Measurements from ENCODE around the gene TDRD3. TPM values are rescaled to one million over a fixed set of nuclear protein-coding genes. Genes with fewer than 3 reads are reported as not detected.

TDRD3 gene
- total RNA-seq, 4 donors from 2014 or later = 27.2 to 130 (median 32.8) TPM

DNA sequence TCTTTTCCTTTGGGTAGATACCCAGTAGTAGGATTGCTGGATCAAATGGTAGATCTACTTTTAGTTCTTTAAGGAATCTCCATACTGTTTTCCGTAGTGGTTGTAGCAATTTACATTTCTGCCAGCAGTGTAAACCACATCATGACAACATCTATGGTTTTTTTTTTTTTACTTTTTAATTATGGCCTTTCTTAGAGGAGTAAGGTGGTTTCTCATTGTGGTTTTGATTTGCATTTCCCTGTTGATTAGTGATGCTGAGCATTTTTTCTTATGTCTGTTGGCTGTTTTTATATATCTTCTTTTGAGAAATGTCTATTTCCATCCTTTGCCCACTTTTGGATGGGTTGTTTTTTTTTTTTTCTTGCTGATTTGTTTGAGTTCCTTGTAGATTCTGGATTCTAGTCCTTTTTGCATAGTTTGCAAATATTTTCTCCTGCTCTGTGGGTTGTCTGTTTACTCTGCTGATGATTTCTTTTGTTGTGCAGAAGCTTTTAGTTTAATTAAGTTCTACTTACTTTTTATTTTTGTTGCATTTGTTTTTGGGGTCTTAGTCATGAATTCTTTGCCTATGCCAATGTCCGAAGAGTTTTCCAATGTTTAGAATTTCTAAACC is 38.8 kb downstream of the TDRD3 start:
- TF ChIP-seq, protein P1, sequence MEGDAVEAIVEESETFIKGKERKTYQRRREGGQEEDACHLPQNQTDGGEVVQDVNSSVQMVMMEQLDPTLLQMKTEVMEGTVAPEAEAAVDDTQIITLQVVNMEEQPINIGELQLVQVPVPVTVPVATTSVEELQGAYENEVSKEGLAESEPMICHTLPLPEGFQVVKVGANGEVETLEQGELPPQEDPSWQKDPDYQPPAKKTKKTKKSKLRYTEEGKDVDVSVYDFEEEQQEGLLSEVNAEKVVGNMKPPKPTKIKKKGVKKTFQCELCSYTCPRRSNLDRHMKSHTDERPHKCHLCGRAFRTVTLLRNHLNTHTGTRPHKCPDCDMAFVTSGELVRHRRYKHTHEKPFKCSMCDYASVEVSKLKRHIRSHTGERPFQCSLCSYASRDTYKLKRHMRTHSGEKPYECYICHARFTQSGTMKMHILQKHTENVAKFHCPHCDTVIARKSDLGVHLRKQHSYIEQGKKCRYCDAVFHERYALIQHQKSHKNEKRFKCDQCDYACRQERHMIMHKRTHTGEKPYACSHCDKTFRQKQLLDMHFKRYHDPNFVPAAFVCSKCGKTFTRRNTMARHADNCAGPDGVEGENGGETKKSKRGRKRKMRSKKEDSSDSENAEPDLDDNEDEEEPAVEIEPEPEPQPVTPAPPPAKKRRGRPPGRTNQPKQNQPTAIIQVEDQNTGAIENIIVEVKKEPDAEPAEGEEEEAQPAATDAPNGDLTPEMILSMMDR (IDR thresholded peaks at IDR 0.05; ENCODE audit: low read depth) = no peak

DNA sequence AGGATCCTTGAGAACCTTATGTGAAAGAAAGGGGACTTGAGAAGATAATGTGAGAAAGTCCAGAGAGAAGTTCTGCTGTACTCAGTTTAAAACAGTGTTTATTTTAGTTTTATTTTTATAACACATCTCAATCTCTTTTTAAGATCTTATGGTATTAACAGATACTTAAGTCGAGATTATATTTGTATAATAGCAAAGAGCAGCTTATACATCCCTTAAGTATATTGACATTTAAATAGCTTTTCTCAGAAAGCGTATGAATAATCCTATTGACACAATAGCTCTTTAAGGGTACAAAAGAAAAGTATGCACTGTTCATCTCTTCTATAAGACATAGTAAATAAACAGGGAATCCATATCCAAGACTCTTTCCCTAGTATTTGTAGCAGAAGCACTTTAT is 42.2 kb downstream of the TDRD3 start:
- TF ChIP-seq, protein P1 (IDR thresholded peaks at IDR 0.05; ENCODE audit: low read depth) = no peak

DNA sequence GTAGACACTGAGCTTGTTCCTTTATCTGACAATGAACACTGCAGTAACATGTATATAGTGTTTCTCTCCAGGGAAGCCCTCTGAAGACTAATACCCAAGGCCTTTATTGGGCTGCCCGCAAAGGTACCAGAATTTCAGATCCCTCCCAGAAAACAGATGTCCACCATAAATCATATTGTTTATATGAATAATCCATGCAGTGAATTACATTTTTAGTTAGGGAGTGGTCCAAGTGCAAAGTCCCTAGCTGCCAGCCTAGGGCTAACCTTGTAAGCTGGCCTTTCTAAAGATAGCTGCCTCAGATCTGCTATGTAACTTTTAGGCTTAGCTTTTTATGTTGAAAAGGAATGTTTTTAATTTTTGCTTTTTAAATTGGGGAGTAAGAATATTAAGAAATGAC is 44.7 kb downstream of the TDRD3 start:
- TF ChIP-seq, protein P1 (IDR thresholded peaks at IDR 0.05; ENCODE audit: low read depth) = no peak

DNA sequence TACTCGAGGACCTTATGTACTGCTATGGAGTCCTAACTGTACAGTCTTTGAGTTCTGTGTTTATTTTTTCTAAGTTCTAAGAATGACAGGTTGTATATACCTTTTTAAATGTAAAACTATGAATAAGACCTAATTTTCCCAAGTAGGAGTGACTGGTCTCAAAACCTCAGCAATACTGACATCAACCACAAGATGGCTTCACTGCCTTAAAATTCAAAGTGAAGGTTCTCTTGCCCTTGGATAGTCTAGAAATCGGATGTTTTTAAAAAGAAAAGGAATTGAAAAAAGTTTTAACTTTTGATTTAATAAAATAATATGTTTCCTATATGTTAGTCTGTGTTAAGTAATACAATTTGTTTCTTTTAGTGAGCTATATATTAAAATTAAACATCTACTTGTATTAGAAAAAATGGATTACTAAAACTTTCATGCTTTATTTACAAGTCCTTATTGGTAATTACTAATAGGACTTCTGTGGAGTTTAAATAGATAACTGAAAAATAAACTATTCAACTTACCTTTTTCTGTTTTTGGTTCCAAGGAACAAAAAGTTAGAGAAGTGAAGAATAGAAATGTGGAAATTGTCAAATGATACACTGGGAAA is 52.0 kb downstream of the TDRD3 start:
- TF ChIP-seq, protein P1 (IDR thresholded peaks at IDR 0.05; ENCODE audit: low read depth) = no peak

DNA sequence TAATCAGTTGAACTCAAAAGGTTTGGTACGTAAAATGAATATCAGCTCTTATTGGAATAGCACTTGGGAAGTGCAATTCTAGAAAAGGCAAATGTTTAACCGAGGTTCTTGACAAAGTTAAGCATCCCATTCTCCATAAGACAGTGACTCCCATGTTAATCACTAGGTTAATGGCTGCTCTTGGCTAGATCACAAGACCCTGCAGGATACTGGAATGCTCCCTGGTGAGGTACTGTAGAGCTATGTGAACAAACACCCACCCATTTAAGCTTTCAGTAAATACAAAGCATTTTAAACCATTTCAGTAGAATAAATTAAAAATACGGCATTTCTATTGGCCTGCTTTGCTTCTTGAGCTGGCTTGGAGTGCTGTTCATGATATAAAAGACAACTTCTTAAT is 56.5 kb downstream of the TDRD3 start:
- TF ChIP-seq, protein P1 (IDR thresholded peaks at IDR 0.05; ENCODE audit: low read depth) = no peak

DNA sequence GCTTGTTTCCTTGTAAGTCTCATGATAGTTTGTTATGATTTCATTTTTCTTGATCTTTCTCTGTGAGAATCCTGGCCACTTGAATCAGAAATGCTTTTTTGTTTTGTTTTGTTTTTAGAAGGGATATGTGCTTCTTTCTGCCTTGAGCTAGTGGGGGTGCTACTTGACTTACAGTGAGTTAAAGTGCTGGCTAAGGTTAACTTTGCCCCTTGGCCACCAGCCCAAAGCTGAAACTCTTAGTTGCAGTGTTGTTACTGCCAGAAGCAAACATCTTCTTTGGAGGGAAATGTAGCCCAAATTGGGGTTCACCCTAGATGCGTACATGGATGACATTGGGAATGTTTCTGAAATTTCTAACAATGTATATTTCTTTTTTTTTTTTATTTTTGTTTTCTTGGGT is 57.4 kb downstream of the TDRD3 start:
- TF ChIP-seq, protein P1 (IDR thresholded peaks at IDR 0.05; ENCODE audit: low read depth) = no peak

DNA sequence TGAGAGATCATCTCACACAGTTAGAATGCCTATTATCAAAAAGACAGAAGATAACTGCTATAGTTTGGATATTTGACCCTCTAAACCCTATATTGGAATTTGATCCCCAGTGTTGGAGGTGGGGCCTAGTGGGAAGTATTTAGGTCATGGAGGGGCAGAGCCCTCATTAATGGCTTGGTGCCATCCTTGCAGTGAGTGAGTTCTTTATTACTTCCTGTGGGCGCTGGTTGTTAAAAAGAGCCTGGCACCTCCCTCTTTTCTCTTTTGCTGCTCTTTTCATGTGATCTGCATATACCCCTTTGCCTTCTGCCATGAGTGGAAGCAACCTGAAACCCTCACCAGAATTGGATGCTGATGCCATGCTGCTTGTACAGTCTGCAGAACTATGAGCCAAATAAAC is 66.8 kb downstream of the TDRD3 start:
- TF ChIP-seq, protein P1 (IDR thresholded peaks at IDR 0.05; ENCODE audit: low read depth) = no peak
